Measurements from ENCODE around the gene SRL.

SRL gene

DNA sequence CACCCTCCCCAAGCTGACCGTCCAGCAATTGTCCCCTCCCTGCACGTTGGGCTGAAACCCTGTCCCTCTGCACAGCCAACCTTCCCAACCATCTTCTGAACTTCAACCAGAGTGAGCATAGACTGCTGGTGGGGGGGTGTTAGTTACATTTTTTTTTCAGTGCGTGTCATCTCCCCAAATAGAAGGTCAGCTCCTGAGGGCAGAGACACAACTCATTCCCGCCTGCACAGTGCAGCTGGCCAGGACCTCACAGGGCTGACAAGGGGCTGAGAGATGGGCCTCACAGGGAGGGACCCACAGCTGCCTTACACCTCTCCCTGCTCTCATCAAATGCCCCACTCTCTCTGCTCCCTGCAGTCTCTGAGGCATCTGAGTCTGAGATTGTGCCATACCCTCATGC is 8.4 kb downstream of the SRL start:
- Histone ChIP-seq H3K27ac (ENCODE audit: low read depth, low read length) (no peak overlapping the region), H3K27me3 (ENCODE audit: control insufficient read depth, low read length) (peaks cover 10% of the 10 kb centered on the region; the same call in 1 of the 2 replicates), H3K4me2 (ENCODE audit: low read length) (no peak overlapping the region), H3K4me1 (ENCODE audit: control insufficient read depth, low read length) (peaks cover 10% of the 10 kb centered on the region; the same call in 1 of the 2 replicates), H3K36me3 (ENCODE audit: control insufficient read depth, low read length) (no peaks in the 10 kb centered on the region), H3K9me2 (replicated peaks; ENCODE audit: control insufficient read depth, low read length) (no peaks in the 10 kb centered on the region), H4K20me1 (ENCODE audit: control insufficient read depth, insufficient read depth, low read depth, low read length) (no peaks in the 10 kb centered on the region), H3K79me2 (ENCODE audit: control insufficient read depth, low read length) (no peaks in the 10 kb centered on the region), H3K9me3 (ENCODE audit: control insufficient read depth, insufficient read depth, low read length) (no peaks in the 10 kb centered on the region), H3F3A (ENCODE audit: control insufficient read depth, insufficient read depth) (no peaks in the 10 kb centered on the region), H3K4me3 (ENCODE audit: low read length) (no peak overlapping the region)
- TF ChIP-seq, protein P1, sequence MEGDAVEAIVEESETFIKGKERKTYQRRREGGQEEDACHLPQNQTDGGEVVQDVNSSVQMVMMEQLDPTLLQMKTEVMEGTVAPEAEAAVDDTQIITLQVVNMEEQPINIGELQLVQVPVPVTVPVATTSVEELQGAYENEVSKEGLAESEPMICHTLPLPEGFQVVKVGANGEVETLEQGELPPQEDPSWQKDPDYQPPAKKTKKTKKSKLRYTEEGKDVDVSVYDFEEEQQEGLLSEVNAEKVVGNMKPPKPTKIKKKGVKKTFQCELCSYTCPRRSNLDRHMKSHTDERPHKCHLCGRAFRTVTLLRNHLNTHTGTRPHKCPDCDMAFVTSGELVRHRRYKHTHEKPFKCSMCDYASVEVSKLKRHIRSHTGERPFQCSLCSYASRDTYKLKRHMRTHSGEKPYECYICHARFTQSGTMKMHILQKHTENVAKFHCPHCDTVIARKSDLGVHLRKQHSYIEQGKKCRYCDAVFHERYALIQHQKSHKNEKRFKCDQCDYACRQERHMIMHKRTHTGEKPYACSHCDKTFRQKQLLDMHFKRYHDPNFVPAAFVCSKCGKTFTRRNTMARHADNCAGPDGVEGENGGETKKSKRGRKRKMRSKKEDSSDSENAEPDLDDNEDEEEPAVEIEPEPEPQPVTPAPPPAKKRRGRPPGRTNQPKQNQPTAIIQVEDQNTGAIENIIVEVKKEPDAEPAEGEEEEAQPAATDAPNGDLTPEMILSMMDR (IDR thresholded peaks at IDR 0.05; ENCODE audit: low read depth, low read length, poor library complexity, severe bottlenecking): no peak
- no peak for TF ChIP-seq EZH2phosphoT487 (IDR thresholded peaks at IDR 0.05; ENCODE audit: borderline replicate concordance, low read length)

GRCh38 chr16:4232541-4233386 is 9.1 kb downstream of the SRL start:
- H3K27me3 ChIP-seq (ENCODE audit: control insufficient read depth, low read length): peaks cover 10% of the 10 kb centered on the region; the same call in 1 of the 2 replicates
- no peak overlapping the region for H3K27ac ChIP-seq (ENCODE audit: low read depth, low read length)
- TF ChIP-seq, protein P1 (IDR thresholded peaks at IDR 0.05; ENCODE audit: low read depth, low read length, poor library complexity, severe bottlenecking): no peak
- TF ChIP-seq EZH2phosphoT487 (IDR thresholded peaks at IDR 0.05; ENCODE audit: borderline replicate concordance, low read length): no peak
- H4K20me1 ChIP-seq (ENCODE audit: control insufficient read depth, insufficient read depth, low read depth, low read length): no peaks in the 10 kb centered on the region
- H3K4me2 ChIP-seq (ENCODE audit: low read length): no peak overlapping the region
- no peaks in the 10 kb centered on the region for H3K79me2 ChIP-seq (ENCODE audit: control insufficient read depth, low read length)
- H3K9me3 ChIP-seq (ENCODE audit: control insufficient read depth, insufficient read depth, low read length): no peaks in the 10 kb centered on the region
- H3K36me3 ChIP-seq (ENCODE audit: control insufficient read depth, low read length): no peaks in the 10 kb centered on the region
- peaks cover 10% of the 10 kb centered on the region; the same call in 1 of the 2 replicates for H3K4me1 ChIP-seq (ENCODE audit: control insufficient read depth, low read length)
- H3K4me3 ChIP-seq (ENCODE audit: low read length): no peak overlapping the region
- H3F3A ChIP-seq (ENCODE audit: control insufficient read depth, insufficient read depth): no peaks in the 10 kb centered on the region
- no peaks in the 10 kb centered on the region for H3K9me2 ChIP-seq (replicated peaks; ENCODE audit: control insufficient read depth, low read length)

- peaks cover 10% of the 10 kb centered on the region; the same call in 1 of the 2 replicates for H3K27me3 ChIP-seq (ENCODE audit: control insufficient read depth, low read length)
- H3K27ac ChIP-seq (ENCODE audit: low read depth, low read length): no peak overlapping the region
- H3K9me2 ChIP-seq (replicated peaks; ENCODE audit: control insufficient read depth, low read length): no peaks in the 10 kb centered on the region
- no peaks in the 10 kb centered on the region for H3K79me2 ChIP-seq (ENCODE audit: control insufficient read depth, low read length)
- H3K4me2 ChIP-seq (ENCODE audit: low read length): no peak overlapping the region
- H3K4me3 ChIP-seq (ENCODE audit: low read length): no peak overlapping the region
- no peaks in the 10 kb centered on the region for H3F3A ChIP-seq (ENCODE audit: control insufficient read depth, insufficient read depth)
- H3K36me3 ChIP-seq (ENCODE audit: control insufficient read depth, low read length): no peaks in the 10 kb centered on the region
- peaks cover 10% of the 10 kb centered on the region; the same call in 1 of the 2 replicates for H3K4me1 ChIP-seq (ENCODE audit: control insufficient read depth, low read length)
- no peak for TF ChIP-seq EZH2phosphoT487 (IDR thresholded peaks at IDR 0.05; ENCODE audit: borderline replicate concordance, low read length)
- TF ChIP-seq, protein P1 (IDR thresholded peaks at IDR 0.05; ENCODE audit: low read depth, low read length, poor library complexity, severe bottlenecking): no peak
- H4K20me1 ChIP-seq (ENCODE audit: control insufficient read depth, insufficient read depth, low read depth, low read length): no peaks in the 10 kb centered on the region
- no peaks in the 10 kb centered on the region for H3K9me3 ChIP-seq (ENCODE audit: control insufficient read depth, insufficient read depth, low read length)
Measured at GRCh38 chr16:4231886-4232285, 10.0 kb downstream of the SRL start.

All from DOHH2 (cell line).